ENCODE results near the gene XPO4. TPM values are rescaled to one million over a fixed set of nuclear protein-coding genes. Genes with fewer than 3 reads are reported as not detected.

XPO4 gene
- total RNA-seq, 1 experiment from 2014 or later = 34.1 TPM

DNA sequence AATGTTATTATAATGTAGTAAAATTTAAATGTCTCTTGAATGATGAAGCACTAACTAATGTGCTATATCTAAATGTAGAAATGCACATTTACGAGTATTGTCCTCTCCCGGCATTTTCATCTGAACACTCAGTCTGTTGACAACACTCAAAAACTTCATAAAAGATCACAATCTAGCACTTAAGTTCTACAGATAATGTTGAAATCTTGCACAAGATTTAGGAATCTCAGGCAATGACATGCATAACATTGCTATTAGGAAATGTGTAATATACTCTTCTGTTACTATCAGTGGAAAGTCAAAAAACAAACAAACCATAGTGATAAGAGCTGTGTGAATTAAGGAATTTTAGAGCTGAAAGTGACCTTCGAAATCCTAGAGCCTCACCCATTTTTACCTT, 37.5 kb upstream of the XPO4 start:
- Histone ChIP-seq H3T11ph (ENCODE audit: low read length) (no peak overlapping the region), H3K4me1 (ENCODE audit: insufficient read depth, low read length) (no peaks in the 10 kb centered on the region; the same call in 1 of the 2 replicates), H2AFZ (ENCODE audit: low read length) (no peak overlapping the region), H4K91ac (ENCODE audit: insufficient read length, low read depth, low read length) (no peak overlapping the region), H3K23ac (ENCODE audit: insufficient read length, low read depth, low read length) (no peak overlapping the region), H2BK120ac (ENCODE audit: low read depth, low read length, poor library complexity, severe bottlenecking) (no peak overlapping the region), H3K79me1 (ENCODE audit: insufficient read depth, low read depth, low read length, poor library complexity, severe bottlenecking) (no peaks in the 10 kb centered on the region), H2BK15ac (ENCODE audit: low read depth, low read length) (no peak overlapping the region), H3K9ac (ENCODE audit: extremely low read depth, insufficient read length, low read length) (no peak overlapping the region), H4K8ac (replicated peaks; ENCODE audit: insufficient read length, low read depth, low read length) (no peak overlapping the region), H4K5ac (ENCODE audit: insufficient read length, low read depth, low read length) (no peak overlapping the region), H2AK5ac (ENCODE audit: insufficient read length, low read length) (no peak overlapping the region), H3K4me2 (ENCODE audit: insufficient read depth, insufficient read length, low read length) (no peak overlapping the region), H3K79me2 (ENCODE audit: insufficient read depth, low read length) (no peaks in the 10 kb centered on the region), H3K9me3 (ENCODE audit: control insufficient read depth, low read depth, low read length) (no peaks in the 10 kb centered on the region), H2BK12ac (ENCODE audit: insufficient read length, low read depth, low read length) (no peak overlapping the region), H4K20me1 (ENCODE audit: control insufficient read depth, insufficient read depth, insufficient read length) (no peaks in the 10 kb centered on the region), H3K23me2 (ENCODE audit: insufficient read length, low read depth, low read length, poor library complexity, severe bottlenecking) (no peaks in the 10 kb centered on the region), H3K27me3 (ENCODE audit: insufficient read depth, low read length) (no peaks in the 10 kb centered on the region), H3K14ac (ENCODE audit: insufficient read depth, low read length) (no peak overlapping the region), H3K27ac (ENCODE audit: insufficient read length, low read depth, low read length) (no peak overlapping the region), H2BK5ac (ENCODE audit: insufficient read length, low read length) (no peak overlapping the region), H3K18ac (ENCODE audit: insufficient read length, low read depth, low read length) (no peak overlapping the region), H3K4ac (ENCODE audit: low read depth, low read length) (no peak overlapping the region), H2BK20ac (ENCODE audit: low read depth, low read length, poor library complexity, severe bottlenecking) (no peak overlapping the region), H3K56ac (ENCODE audit: insufficient read length, low read depth, low read length) (no peak overlapping the region)
- H3K36me3 Mint-ChIP-seq (ENCODE audit: insufficient read depth in 1 of 3, low read depth in 3 of 3) = no peaks in the 10 kb centered on the region
- no CpG with 5 or more reads among the region's 3 CpGs for WGBS (ENCODE audit: extremely low coverage, insufficient read length, low lambda C conversion rate)
- no peaks in the 10 kb centered on the region for H3K9me3 Mint-ChIP-seq
- H3K4me1 Mint-ChIP-seq = peaks cover 18 to 21% of the 10 kb centered on the region in 2 experiments
- DNase-seq = no peak
- H3K27ac Mint-ChIP-seq = 0 out of 7 replicates have a peak overlapping the region, but pooled peaks of 1 of the 3 experiments have one; percentile 6
- H3K4me3 Mint-ChIP-seq = no peak overlapping the region
- H3K27me3 Mint-ChIP-seq (ENCODE audit: low read depth) = peaks cover 11% of the 10 kb centered on the region
- TF ChIP-seq, protein P1, sequence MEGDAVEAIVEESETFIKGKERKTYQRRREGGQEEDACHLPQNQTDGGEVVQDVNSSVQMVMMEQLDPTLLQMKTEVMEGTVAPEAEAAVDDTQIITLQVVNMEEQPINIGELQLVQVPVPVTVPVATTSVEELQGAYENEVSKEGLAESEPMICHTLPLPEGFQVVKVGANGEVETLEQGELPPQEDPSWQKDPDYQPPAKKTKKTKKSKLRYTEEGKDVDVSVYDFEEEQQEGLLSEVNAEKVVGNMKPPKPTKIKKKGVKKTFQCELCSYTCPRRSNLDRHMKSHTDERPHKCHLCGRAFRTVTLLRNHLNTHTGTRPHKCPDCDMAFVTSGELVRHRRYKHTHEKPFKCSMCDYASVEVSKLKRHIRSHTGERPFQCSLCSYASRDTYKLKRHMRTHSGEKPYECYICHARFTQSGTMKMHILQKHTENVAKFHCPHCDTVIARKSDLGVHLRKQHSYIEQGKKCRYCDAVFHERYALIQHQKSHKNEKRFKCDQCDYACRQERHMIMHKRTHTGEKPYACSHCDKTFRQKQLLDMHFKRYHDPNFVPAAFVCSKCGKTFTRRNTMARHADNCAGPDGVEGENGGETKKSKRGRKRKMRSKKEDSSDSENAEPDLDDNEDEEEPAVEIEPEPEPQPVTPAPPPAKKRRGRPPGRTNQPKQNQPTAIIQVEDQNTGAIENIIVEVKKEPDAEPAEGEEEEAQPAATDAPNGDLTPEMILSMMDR (conservative IDR thresholded peaks at IDR 0.05) = no peak

All from H9 (cell line).